ENCODE data around the gene LSMEM2. TPM values are rescaled to one million over a fixed set of nuclear protein-coding genes. Genes with fewer than 3 reads are reported as not detected.
A peak's percentile ranks its signal among the peaks of the same experiment; 100 is the strongest.

LSMEM2 gene
- total RNA-seq, 2 experiments from 2014 or later = not detected

GRCh38 chr3:50331364-50331907, 52.5 kb downstream of the LSMEM2 start:
- Mint-ChIP-seq H3K4me1 (peaks cover 43% of the 10 kb centered on the region), H3K9me3 (no peaks in the 10 kb centered on the region), H3K27ac (peak overlapping the region; percentile 21), H3K4me3 (no peak overlapping the region), H3K36me3 (peaks cover 41% of the 10 kb centered on the region), H3K27me3 (no peaks in the 10 kb centered on the region)
- POLR2A ChIA-PET = interaction anchor here (1.3 to 4.9 kb wide), 3 partner anchors 9 to 39 kb away, joined by 4 to 30 read pairs (median 5); partner anchors contain the start of genes HYAL3, IFRD2, NAA80 and RASSF1
- DNase-seq = no peak
- no peak for ATAC-seq (ENCODE audit: low read depth)

GRCh38 chr3:50333744-50334328, 54.9 kb downstream of the LSMEM2 start:
- Mint-ChIP-seq H3K27me3 (no peaks in the 10 kb centered on the region), H3K27ac (peak overlapping the region; percentile 99), H3K9me3 (no peaks in the 10 kb centered on the region), H3K36me3 (peaks cover 57% of the 10 kb centered on the region), H3K4me3 (peak overlapping the region; percentile 74), H3K4me1 (peaks cover 36% of the 10 kb centered on the region)
- no peak for DNase-seq
- ATAC-seq (ENCODE audit: low read depth) = no peak
- POLR2A ChIA-PET = interaction anchor here (0.6 to 10.5 kb wide), 9 partner anchors 9 to 275 kb away, joined by 3 to 439 read pairs (median 4); partner anchors contain the start of genes CISH, CYB561D2, HEMK1 and HYAL3

- Mint-ChIP-seq H3K27ac (peak overlapping the region; percentile 99), H3K9me3 (no peaks in the 10 kb centered on the region), H3K36me3 (peaks cover 63% of the 10 kb centered on the region), H3K27me3 (no peaks in the 10 kb centered on the region), H3K4me1 (peaks cover 40% of the 10 kb centered on the region), H3K4me3 (peak overlapping the region; percentile 74)
- no peak for DNase-seq
- no peak for ATAC-seq (ENCODE audit: low read depth)
- POLR2A ChIA-PET = interaction anchor here (0.6 to 10.5 kb wide), 8 partner anchors 10 to 275 kb away, joined by 3 to 439 read pairs (median 4); partner anchors contain the start of genes CISH, CYB561D2, HEMK1 and HYAL3
Observed at GRCh38 chr3:50334339-50335075, 55.6 kb downstream of the LSMEM2 start.

GRCh38 chr3:50336452-50337174, 57.7 kb downstream of the LSMEM2 start:
- H3K27me3 Mint-ChIP-seq = no peaks in the 10 kb centered on the region
- peak overlapping the region; percentile 99 for H3K4me3 Mint-ChIP-seq
- peaks cover 38% of the 10 kb centered on the region for H3K4me1 Mint-ChIP-seq
- no peak for DNase-seq
- no peaks in the 10 kb centered on the region for H3K9me3 Mint-ChIP-seq
- H3K36me3 Mint-ChIP-seq = peaks cover 55% of the 10 kb centered on the region
- H3K27ac Mint-ChIP-seq = peak overlapping the region; percentile 99
- POLR2A ChIA-PET = interaction anchor here (0.6 to 10.5 kb wide), 29 partner anchors 8 to 1049 kb away, joined by 3 to 439 read pairs (median 6); partner anchors contain the start of genes C3orf18, CISH, CYB561D2 and GNAI2
- ATAC-seq (ENCODE audit: low read depth) = no peak

GRCh38 chr3:50337175-50337861, 58.4 kb downstream of the LSMEM2 start:
- H3K4me3 Mint-ChIP-seq = peak overlapping the region; percentile 99
- peaks cover 50% of the 10 kb centered on the region for H3K36me3 Mint-ChIP-seq
- H3K27ac Mint-ChIP-seq = peak overlapping the region; percentile 99
- no peaks in the 10 kb centered on the region for H3K9me3 Mint-ChIP-seq
- H3K27me3 Mint-ChIP-seq = no peaks in the 10 kb centered on the region
- POLR2A ChIA-PET = interaction anchor here (0.6 to 10.5 kb wide), 31 partner anchors 8 to 1935 kb away, joined by 3 to 439 read pairs (median 5); partner anchors contain the start of genes C3orf18, CISH, CYB561D2 and GNAI2
- DNase-seq (peak; percentile 93), ATAC-seq (ENCODE audit: low read depth) (peak; percentile 69)
- H3K4me1 Mint-ChIP-seq = peaks cover 43% of the 10 kb centered on the region

Other genes starting within 250 kb of the LSMEM2 start
- gene RBM5, start 190.2 kb upstream of the LSMEM2 start, total RNA-seq = 100 to 1,000 TPM; 256 to 257 TPM
- gene SEMA3F, start 123.8 kb upstream of the LSMEM2 start, total RNA-seq = under 1 TPM in 1 of 2 experiments, not detected in 1; 0.09 TPM
- not detected for gene GNAT1, start 87.5 kb upstream of the LSMEM2 start, total RNA-seq
- gene SLC38A3, start 73.8 kb upstream of the LSMEM2 start, total RNA-seq = not detected
- 100 to 1,000 TPM; 435 to 448 TPM for gene GNAI2, start 42.9 kb upstream of the LSMEM2 start, total RNA-seq
- 1 to 10 TPM in 1 of 2 experiments, under 1 TPM in 1; 0.36 to 1.0 TPM for gene SEMA3B, start 9.9 kb upstream of the LSMEM2 start, total RNA-seq
- gene IFRD2, start 13.3 kb downstream of the LSMEM2 start, total RNA-seq = 10 to 100 TPM; 50.0 to 59.0 TPM
- gene HYAL3, start 20.3 kb downstream of the LSMEM2 start, total RNA-seq = 1 to 10 TPM; 5.9 to 7.0 TPM
- 10 to 100 TPM; 34.3 to 37.7 TPM for gene NAA80, start 20.3 kb downstream of the LSMEM2 start, total RNA-seq
- under 1 TPM; 0.25 to 0.28 TPM for gene HYAL1, start 24.5 kb downstream of the LSMEM2 start, total RNA-seq
- gene HYAL2, start 43.7 kb downstream of the LSMEM2 start, total RNA-seq = 1 to 10 TPM; 4.9 to 5.1 TPM
- gene TUSC2, start 49.1 kb downstream of the LSMEM2 start, total RNA-seq = 10 to 100 TPM; 20.2 to 20.8 TPM
- gene RASSF1, start 61.7 kb downstream of the LSMEM2 start, total RNA-seq = 100 to 1,000 TPM; 183 to 188 TPM
- gene ZMYND10, start 66.6 kb downstream of the LSMEM2 start, total RNA-seq = 1 to 10 TPM; 2.2 to 2.7 TPM
- gene NPRL2, start 71.7 kb downstream of the LSMEM2 start, total RNA-seq = 10 to 100 TPM; 55.8 to 58.2 TPM
- gene CYB561D2, start 71.8 kb downstream of the LSMEM2 start, total RNA-seq = 10 to 100 TPM; 35.0 to 38.9 TPM
- 10 to 100 TPM; 23.4 to 24.4 TPM for gene TMEM115, start 80.4 kb downstream of the LSMEM2 start, total RNA-seq
- 1 to 10 TPM; 2.1 to 2.5 TPM for gene CACNA2D2, start 224.5 kb downstream of the LSMEM2 start, total RNA-seq

All from activated naive CD8-positive, alpha-beta T cell treated with anti-CD3 and anti-CD28 coated beads, Interleukin-2, amount 10 ng/mL, durations not matched to agents 7 days and 5 days (primary cell).